C4-2B (cell line): Measurements from ENCODE around the gene ARL15.

Source experiments
- ZFX ChIP-seq: fragments of 450-650 bp; IDR thresholded peaks from 2 replicates; pipeline ENCODE4 v1.6.1; 2017
- TF ChIP-seq, protein P1 (sequence below): fragments of 450-650 bp; conservative IDR thresholded peaks from 2 replicates; pipeline ENCODE4 v1.5.1; 2017; ENCODE audit warnings: mild to moderate bottlenecking

DNA sequence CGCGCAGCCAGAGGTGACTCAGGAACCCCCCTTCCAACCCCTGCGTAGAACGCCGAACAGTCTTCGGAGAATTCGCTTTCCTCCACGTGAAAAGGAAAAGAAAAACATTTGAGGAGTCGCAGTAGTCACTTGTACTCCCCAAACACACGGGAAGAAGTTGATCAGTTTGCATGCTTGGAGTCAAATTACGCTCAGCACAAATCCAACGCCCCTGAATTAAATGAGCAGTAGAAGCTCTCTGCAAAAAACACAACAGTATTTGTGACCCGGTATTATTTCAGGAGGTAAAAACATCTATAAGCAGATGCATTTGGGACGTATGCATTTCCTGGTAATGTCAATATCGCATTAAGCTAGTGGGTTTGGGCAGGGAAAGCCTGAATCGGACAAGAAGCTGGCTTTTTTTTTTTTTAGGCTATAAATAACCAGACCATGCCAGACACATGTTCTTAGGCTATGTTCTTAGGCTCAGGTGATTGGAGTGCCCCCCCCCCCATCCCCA lies 854 bp upstream of the ARL15 start:
- TF ChIP-seq, protein P1, sequence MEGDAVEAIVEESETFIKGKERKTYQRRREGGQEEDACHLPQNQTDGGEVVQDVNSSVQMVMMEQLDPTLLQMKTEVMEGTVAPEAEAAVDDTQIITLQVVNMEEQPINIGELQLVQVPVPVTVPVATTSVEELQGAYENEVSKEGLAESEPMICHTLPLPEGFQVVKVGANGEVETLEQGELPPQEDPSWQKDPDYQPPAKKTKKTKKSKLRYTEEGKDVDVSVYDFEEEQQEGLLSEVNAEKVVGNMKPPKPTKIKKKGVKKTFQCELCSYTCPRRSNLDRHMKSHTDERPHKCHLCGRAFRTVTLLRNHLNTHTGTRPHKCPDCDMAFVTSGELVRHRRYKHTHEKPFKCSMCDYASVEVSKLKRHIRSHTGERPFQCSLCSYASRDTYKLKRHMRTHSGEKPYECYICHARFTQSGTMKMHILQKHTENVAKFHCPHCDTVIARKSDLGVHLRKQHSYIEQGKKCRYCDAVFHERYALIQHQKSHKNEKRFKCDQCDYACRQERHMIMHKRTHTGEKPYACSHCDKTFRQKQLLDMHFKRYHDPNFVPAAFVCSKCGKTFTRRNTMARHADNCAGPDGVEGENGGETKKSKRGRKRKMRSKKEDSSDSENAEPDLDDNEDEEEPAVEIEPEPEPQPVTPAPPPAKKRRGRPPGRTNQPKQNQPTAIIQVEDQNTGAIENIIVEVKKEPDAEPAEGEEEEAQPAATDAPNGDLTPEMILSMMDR = no peak
- TF ChIP-seq ZFX = no peak
